ENCODE measurements around the gene IGF2BP2. TPM values are rescaled to one million over a fixed set of nuclear protein-coding genes. Genes with fewer than 3 reads are reported as not detected.
"Not testable (repeated sequence)": the region's sequence is repeated elsewhere in the genome, so short reads cannot be mapped to it uniquely, and the experiment has no call there.

Gene IGF2BP2
- total and polyA plus RNA-seq, 2 donors (not counting 1 experiment from before 2014, with no cell fraction given) = 0.01 TPM; not detected in 1

- CTCF ChIA-PET; POLR2A ChIA-PET; H3K4me3 Mint-ChIP-seq; H3K27ac Mint-ChIP-seq; H3K4me3 ChIP-seq (ENCODE audit: control extremely low read depth in 1 of 5, extremely low read depth in 1 of 5, insufficient read depth in 1 of 5, low read depth in 2 of 5, low read length in 4 of 5); H3K27me3 Mint-ChIP-seq; H4K20me1 ChIP-seq (ENCODE audit: control insufficient read depth, insufficient read depth, low read length, poor library complexity, severe bottlenecking); intact Hi-C loops (cut with micrococcal nuclease); ATAC-seq (ENCODE audit: low read depth); H3K79me2 ChIP-seq (ENCODE audit: control insufficient read depth, insufficient read depth, low read length); H3K36me3 ChIP-seq (replicated peaks in 1 of 2; ENCODE audit: control extremely low read depth in 1 of 2, control insufficient read depth in 1 of 2, extremely low read depth in 1 of 2, insufficient read depth in 2 of 2, low read length in 1 of 2); H3K9me3 ChIP-seq (ENCODE audit: control extremely low read depth in 1 of 3, control insufficient read depth in 2 of 3, insufficient read depth in 1 of 3, low read length in 2 of 3); H3K27me3 ChIP-seq (replicated peaks in 1 of 4; ENCODE audit: control extremely low read depth in 1 of 4, control insufficient read depth in 3 of 4, insufficient read depth in 4 of 4, low read length in 3 of 4); H3K4me2 ChIP-seq (replicated peaks; ENCODE audit: low read depth, low read length, poor library complexity, severe bottlenecking); H3K9me3 Mint-ChIP-seq (ENCODE audit: insufficient read depth); H3K9ac ChIP-seq (ENCODE audit: low read length); H3K27ac ChIP-seq (ENCODE audit: low read length in 2 of 2); H3K4me1 Mint-ChIP-seq; DNase-seq; H2AFZ ChIP-seq (ENCODE audit: insufficient read depth, low read depth, low read length, poor library complexity, severe bottlenecking): not testable (repeated sequence)
- peaks cover 0 to 11% of the 10 kb centered on the region in 2 donors for H3K4me1 ChIP-seq (ENCODE audit: control insufficient read depth in 2 of 2, insufficient read depth in 2 of 2, low read length in 2 of 2)
- WGBS (ENCODE audit: insufficient coverage) = 94% methylated on average over 12 of the region's 17 CpGs
Measured at GRCh38 chr3:185645191-185645590, 179.7 kb downstream of the IGF2BP2 start.

GRCh38 chr3:185640308-185640707 is 184.5 kb downstream of the IGF2BP2 start:
- Mint-ChIP-seq H3K9me3 (ENCODE audit: insufficient read depth) (no peaks in the 10 kb centered on the region), H3K4me1 (no peaks in the 10 kb centered on the region), H3K4me3 (no peak overlapping the region), H3K27ac (no peak overlapping the region), H3K27me3 (no peaks in the 10 kb centered on the region)
- H2AFZ ChIP-seq (ENCODE audit: insufficient read depth, low read depth, low read length, poor library complexity, severe bottlenecking) = no peak overlapping the region
- ChIA-PET POLR2A (no interaction called here), CTCF (no interaction called here)
- no peaks in the 10 kb centered on the region for H3K27me3 ChIP-seq (replicated peaks in 1 of 4; ENCODE audit: control extremely low read depth in 1 of 4, control insufficient read depth in 3 of 4, insufficient read depth in 4 of 4, low read length in 3 of 4)
- WGBS (ENCODE audit: insufficient coverage) = 89% methylated on average over 2 of the region's 2 CpGs
- TF ChIP-seq EZH2 (IDR thresholded peaks at IDR 0.05; ENCODE audit: borderline replicate concordance, insufficient read depth, low read depth, low read length, poor library complexity, severe bottlenecking) = no peak
- TF ChIP-seq, protein P1, sequence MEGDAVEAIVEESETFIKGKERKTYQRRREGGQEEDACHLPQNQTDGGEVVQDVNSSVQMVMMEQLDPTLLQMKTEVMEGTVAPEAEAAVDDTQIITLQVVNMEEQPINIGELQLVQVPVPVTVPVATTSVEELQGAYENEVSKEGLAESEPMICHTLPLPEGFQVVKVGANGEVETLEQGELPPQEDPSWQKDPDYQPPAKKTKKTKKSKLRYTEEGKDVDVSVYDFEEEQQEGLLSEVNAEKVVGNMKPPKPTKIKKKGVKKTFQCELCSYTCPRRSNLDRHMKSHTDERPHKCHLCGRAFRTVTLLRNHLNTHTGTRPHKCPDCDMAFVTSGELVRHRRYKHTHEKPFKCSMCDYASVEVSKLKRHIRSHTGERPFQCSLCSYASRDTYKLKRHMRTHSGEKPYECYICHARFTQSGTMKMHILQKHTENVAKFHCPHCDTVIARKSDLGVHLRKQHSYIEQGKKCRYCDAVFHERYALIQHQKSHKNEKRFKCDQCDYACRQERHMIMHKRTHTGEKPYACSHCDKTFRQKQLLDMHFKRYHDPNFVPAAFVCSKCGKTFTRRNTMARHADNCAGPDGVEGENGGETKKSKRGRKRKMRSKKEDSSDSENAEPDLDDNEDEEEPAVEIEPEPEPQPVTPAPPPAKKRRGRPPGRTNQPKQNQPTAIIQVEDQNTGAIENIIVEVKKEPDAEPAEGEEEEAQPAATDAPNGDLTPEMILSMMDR (IDR thresholded peaks at IDR 0.05) = no peak
- H3K9me3 ChIP-seq (ENCODE audit: control extremely low read depth in 1 of 3, control insufficient read depth in 2 of 3, insufficient read depth in 1 of 3, low read length in 2 of 3) = no peaks in the 10 kb centered on the region
- no peaks in the 10 kb centered on the region for H3K4me1 ChIP-seq (ENCODE audit: control insufficient read depth in 2 of 2, insufficient read depth in 2 of 2, low read length in 2 of 2)
- ATAC-seq (ENCODE audit: low read depth) (no peak), DNase-seq (no peak)
- H3K79me2 ChIP-seq (ENCODE audit: control insufficient read depth, insufficient read depth, low read length) = no peaks in the 10 kb centered on the region
- H3K4me2 ChIP-seq (replicated peaks; ENCODE audit: low read depth, low read length, poor library complexity, severe bottlenecking) = no peak overlapping the region
- no peaks in the 10 kb centered on the region for H3K36me3 ChIP-seq (replicated peaks in 1 of 2; ENCODE audit: control extremely low read depth in 1 of 2, control insufficient read depth in 1 of 2, extremely low read depth in 1 of 2, insufficient read depth in 2 of 2, low read length in 1 of 2)
- H3K27ac ChIP-seq (ENCODE audit: low read length in 2 of 2) = no peak overlapping the region
- H3K4me3 ChIP-seq (ENCODE audit: control extremely low read depth in 1 of 5, extremely low read depth in 1 of 5, insufficient read depth in 1 of 5, low read depth in 2 of 5, low read length in 4 of 5) = no peak overlapping the region
- intact Hi-C loops (cut with micrococcal nuclease) = no loop called here
- no peak overlapping the region for H3K9ac ChIP-seq (ENCODE audit: low read length)
- no peaks in the 10 kb centered on the region for H4K20me1 ChIP-seq (ENCODE audit: control insufficient read depth, insufficient read depth, low read length, poor library complexity, severe bottlenecking)
